WTC11 (cell line): Measurements from ENCODE around the gene DNAAF1. TPM values are rescaled to one million over a fixed set of nuclear protein-coding genes. Genes with fewer than 3 reads are reported as not detected.

Experiments used
- ATAC-seq: fragments of 200-7000 bp; cut with Tn5 transposase; 2 replicates; pipeline ENCODE4 v1.10.0; 2021; ENCODE audit warnings: mild to moderate bottlenecking, moderate library complexity
- CTCF ChIA-PET: fragments of 300-600 bp; sonication (Branson Sonifier 250); formaldehyde crosslinking; loops from one replicate; lab custom pipeline; 2021; ENCODE audit warnings: antibody characterized with exemption; lab: Charles Lee
- POLR2A ChIA-PET: fragments of 350-600 bp; sonication (Branson Sonifier 250); formaldehyde crosslinking; loops from one replicate; lab custom pipeline; 2021; ENCODE audit warnings: antibody characterized with exemption; lab: Charles Lee
- DNase-seq: peaks from one replicate; pipeline ENCODE4 v3.0.0; 2021; ENCODE audit warnings: low spot score
- H3K27ac Mint-ChIP-seq: 2 replicates; pipeline ENCODE4 v1.8.0; 2021; ENCODE audit warnings: mixed read lengths
- H3K27me3 Mint-ChIP-seq: 2 replicates; pipeline ENCODE4 v1.8.0; 2021; ENCODE audit warnings: low read depth, mild to moderate bottlenecking, moderate library complexity, mixed read lengths
- H3K36me3 Mint-ChIP-seq: 2 replicates; pipeline ENCODE4 v1.8.0; 2021; ENCODE audit warnings: mixed read lengths
- H3K4me1 Mint-ChIP-seq: 2 replicates; pipeline ENCODE4 v1.8.0; 2022; ENCODE audit warnings: mixed read lengths
- H3K4me3 Mint-ChIP-seq: 2 replicates; pipeline ENCODE4 v1.8.0; 2021; ENCODE audit warnings: mild to moderate bottlenecking, moderate library complexity, mixed read lengths
- H3K9me3 Mint-ChIP-seq: 2 replicates; pipeline ENCODE4 v1.8.0; 2021; ENCODE audit warnings: mixed read lengths
- AFF4 ChIP-seq: sonication (generic); formaldehyde crosslinking; IDR thresholded peaks from 2 replicates; pipeline ENCODE4 v1.8.1; 2023; ENCODE audit warnings: mild to moderate bottlenecking, missing genetic modification reagents, borderline replicate concordance
- ATF2 ChIP-seq: sonication (generic); formaldehyde crosslinking; IDR thresholded peaks from 2 replicates; pipeline ENCODE4 v1.8.1; 2022; ENCODE audit warnings: low read depth, missing genetic modification reagents, borderline replicate concordance
- ATF3 ChIP-seq: sonication (generic); formaldehyde crosslinking; conservative IDR thresholded peaks from 2 replicates; pipeline ENCODE4 v1.8.1; 2022; ENCODE audit warnings: mild to moderate bottlenecking, missing genetic modification reagents
- ESRRA ChIP-seq: sonication (generic); formaldehyde crosslinking; IDR thresholded peaks from 2 replicates; pipeline ENCODE4 v1.8.1; 2022; ENCODE audit warnings: mild to moderate bottlenecking, missing genetic modification reagents, borderline replicate concordance
- FOXK1 ChIP-seq: sonication (generic); formaldehyde crosslinking; IDR thresholded peaks from 2 replicates; pipeline ENCODE4 v1.8.0; 2022; ENCODE audit warnings: mild to moderate bottlenecking, moderate library complexity, missing genetic modification reagents
- GABPB1 ChIP-seq: sonication (generic); formaldehyde crosslinking; IDR thresholded peaks from 2 replicates; pipeline ENCODE4 v1.8.1; 2023; ENCODE audit warnings: mild to moderate bottlenecking, missing genetic modification reagents
- IRF1 ChIP-seq: sonication (generic); formaldehyde crosslinking; IDR thresholded peaks from 2 replicates; pipeline ENCODE4 v1.8.0; 2023; ENCODE audit warnings: missing genetic modification reagents
- KAT7 ChIP-seq: sonication (generic); formaldehyde crosslinking; IDR thresholded peaks from 2 replicates; pipeline ENCODE4 v1.8.1; 2023; ENCODE audit warnings: missing genetic modification reagents, mild to moderate bottlenecking, borderline replicate concordance
- MAX ChIP-seq: sonication (generic); formaldehyde crosslinking; IDR thresholded peaks from 2 replicates; pipeline ENCODE4 v1.8.0; 2022; ENCODE audit warnings: mild to moderate bottlenecking, missing genetic modification reagents
- NFYB ChIP-seq: sonication (generic); formaldehyde crosslinking; conservative IDR thresholded peaks from 2 replicates; pipeline ENCODE4 v1.8.0; 2022; ENCODE audit warnings: low read depth, missing genetic modification reagents
- PREB ChIP-seq: sonication (generic); formaldehyde crosslinking; IDR thresholded peaks from 2 replicates; pipeline ENCODE4 v1.8.1; 2022; ENCODE audit warnings: mild to moderate bottlenecking, missing genetic modification reagents, moderate library complexity, borderline replicate concordance
- TP53 ChIP-seq: sonication (generic); formaldehyde crosslinking; IDR thresholded peaks from 2 replicates; pipeline ENCODE4 v1.8.1; 2023; ENCODE audit warnings: mild to moderate bottlenecking, missing genetic modification reagents
- ZBTB21 ChIP-seq: sonication (generic); formaldehyde crosslinking; IDR thresholded peaks from 2 replicates; pipeline ENCODE4 v1.8.1; 2023; ENCODE audit warnings: mild to moderate bottlenecking, missing genetic modification reagents, borderline replicate concordance
- ZMAT4 ChIP-seq: fragments of 250-450 bp; sonication (Bioruptor Pico); IDR thresholded peaks from 2 replicates; pipeline ENCODE4 v1.9.0; 2021; ENCODE audit warnings: mild to moderate bottlenecking
- ZNF416 ChIP-seq: fragments of 250-450 bp; sonication (Bioruptor Pico); IDR thresholded peaks from 2 replicates; pipeline ENCODE4 v1.9.0; 2021; ENCODE audit warnings: mild to moderate bottlenecking, inconsistent platforms
- ZNF512 ChIP-seq: sonication (generic); formaldehyde crosslinking; IDR thresholded peaks from 2 replicates; pipeline ENCODE4 v1.8.1; 2022; ENCODE audit warnings: missing genetic modification reagents, borderline replicate concordance
- ZNF532 ChIP-seq: fragments of 250-450 bp; sonication (Bioruptor Pico); IDR thresholded peaks from 2 replicates; pipeline ENCODE4 v1.9.0; 2021; ENCODE audit warnings: mild to moderate bottlenecking, borderline replicate concordance
- ZSCAN18 ChIP-seq: fragments of 250-450 bp; sonication (Bioruptor Pico); IDR thresholded peaks from 2 replicates; pipeline ENCODE4 v2.1.2; 2022; ENCODE audit warnings: mild to moderate bottlenecking, moderate library complexity
- total RNA-seq: library from RNA; stranded (reverse); gene quantifications from 3 replicates; pipeline ENCODE4 v1.2.3, GENCODE V29; 2021

The DNAAF1 gene
- total RNA-seq, 1 experiment from 2014 or later = 0.20 TPM

- no peak overlapping the region for H3K27ac Mint-ChIP-seq
- no peaks in the 10 kb centered on the region for H3K9me3 Mint-ChIP-seq
- no peak overlapping the region for H3K4me3 Mint-ChIP-seq
- no peak for DNase-seq
- CTCF ChIA-PET = interaction anchor here (0.7 to 1.8 kb wide), 15 partner anchors 11 to 1381 kb away, joined by 3 to 18 read pairs (median 4); partner anchors contain the start of genes MBTPS1, SLC38A8 and TAF1C
- no peaks in the 10 kb centered on the region for H3K4me1 Mint-ChIP-seq
- TF ChIP-seq ATF3 (no peak), KAT7 (CRISPR knock-in tag) (no peak), ZBTB21 (CRISPR knock-in tag) (no peak), NFYB (CRISPR knock-in tag) (no peak), FOXK1 (CRISPR knock-in tag) (no peak), ESRRA (no peak), IRF1 (CRISPR knock-in tag) (no peak), ZNF532 (no peak), TP53 (CRISPR knock-in tag) (no peak), ZNF416 (CRISPR knock-in tag) (no peak), PREB (CRISPR knock-in tag) (no peak), ZMAT4 (CRISPR knock-in tag) (no peak)
- TF ChIP-seq, all 79 proteins: peak for 0
- no peak for ATAC-seq
- Mint-ChIP-seq H3K36me3 (no peaks in the 10 kb centered on the region), H3K27me3 (peaks cover 2% of the 10 kb centered on the region)
- POLR2A ChIA-PET = interaction anchor here (0.5 to 0.7 kb wide), 3 partner anchors 30 to 263 kb away, joined by 3 to 4 read pairs (median 4); partner anchors contain the start of genes MBTPS1 and TAF1C
Measured at GRCh38 chr16:84156342-84156784, 11.3 kb downstream of the DNAAF1 start.

- ChIA-PET CTCF (interaction anchor here (0.9 kb wide), 1 partner anchor 28 kb away, joined by 4 read pairs; the partner anchor contains the start of gene TAF1C), POLR2A (no interaction called here)
- H3K27me3 Mint-ChIP-seq = peaks cover 2% of the 10 kb centered on the region
- H3K9me3 Mint-ChIP-seq = no peaks in the 10 kb centered on the region
- no peaks in the 10 kb centered on the region for H3K4me1 Mint-ChIP-seq
- H3K4me3 Mint-ChIP-seq = no peak overlapping the region
- DNase-seq (no peak), ATAC-seq (peak; percentile 39; the same call in 1 of the 2 replicates)
- no peaks in the 10 kb centered on the region for H3K36me3 Mint-ChIP-seq
- no peak overlapping the region for H3K27ac Mint-ChIP-seq
- TF ChIP-seq ZNF512 (no peak), GABPB1 (no peak), ZSCAN18 (CRISPR knock-in tag) (no peak), ATF2 (CRISPR knock-in tag) (no peak), MAX (CRISPR knock-in tag) (no peak), AFF4 (CRISPR knock-in tag) (no peak), KAT7 (CRISPR knock-in tag) (no peak)
Measured at GRCh38 chr16:84159007-84159406, 13.9 kb downstream of the DNAAF1 start.
